SIG-M5 treated with dmso at 0.1 percent for 504 hours (cell line): ENCODE measurements around the gene OSBPL10.
"Not testable (repeated sequence)": the region's sequence is repeated elsewhere in the genome, so short reads cannot be mapped to it uniquely, and the experiment has no call there.

Source experiments
- DNase-seq: peaks from one replicate; lab custom pipeline; 2025; ENCODE audit not compliant: unreplicated experiment; lab: John Stamatoyannopoulos, UW

Gene OSBPL10

DNA sequence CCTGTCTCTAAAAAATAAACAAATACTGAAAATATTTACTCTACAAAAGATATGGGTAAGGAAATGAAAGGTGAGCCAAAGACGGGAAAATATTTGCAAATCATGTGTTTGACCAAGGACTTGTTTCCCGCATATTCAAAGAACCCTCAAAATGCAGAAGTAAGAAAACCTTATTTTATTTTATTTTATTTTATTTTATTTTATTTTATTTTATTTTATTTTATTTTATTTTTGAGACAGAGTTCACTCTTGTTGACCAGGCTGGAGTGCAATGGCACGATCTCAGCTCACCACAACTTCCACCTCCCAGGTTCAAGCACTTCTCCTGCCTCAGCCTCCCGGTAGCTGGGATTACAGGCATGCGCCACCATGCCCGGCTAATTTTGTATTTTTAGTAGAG lies 11.9 kb upstream of the OSBPL10 start:
- not testable (repeated sequence) for DNase-seq

DNA sequence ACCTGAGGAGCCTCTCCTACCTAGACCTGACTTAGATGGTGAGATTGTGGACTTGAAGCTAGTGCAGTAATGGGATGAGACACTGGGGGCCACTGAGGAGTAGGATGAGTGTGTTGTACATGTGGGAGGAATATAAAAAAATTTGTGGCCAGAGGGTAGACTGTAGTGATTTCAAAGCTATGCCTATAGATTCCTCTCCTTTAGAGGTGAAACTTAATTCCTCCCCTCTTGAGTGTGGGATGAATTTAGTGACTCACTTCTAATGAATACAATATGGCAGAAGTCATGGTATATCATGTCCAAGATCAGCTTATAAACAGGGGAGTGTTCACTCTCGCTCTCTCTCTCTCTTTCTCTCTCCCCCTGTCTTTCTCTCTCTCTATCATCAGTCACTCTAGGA lies 7.2 kb upstream of the OSBPL10 start:
- DNase-seq, result no peak

DNA sequence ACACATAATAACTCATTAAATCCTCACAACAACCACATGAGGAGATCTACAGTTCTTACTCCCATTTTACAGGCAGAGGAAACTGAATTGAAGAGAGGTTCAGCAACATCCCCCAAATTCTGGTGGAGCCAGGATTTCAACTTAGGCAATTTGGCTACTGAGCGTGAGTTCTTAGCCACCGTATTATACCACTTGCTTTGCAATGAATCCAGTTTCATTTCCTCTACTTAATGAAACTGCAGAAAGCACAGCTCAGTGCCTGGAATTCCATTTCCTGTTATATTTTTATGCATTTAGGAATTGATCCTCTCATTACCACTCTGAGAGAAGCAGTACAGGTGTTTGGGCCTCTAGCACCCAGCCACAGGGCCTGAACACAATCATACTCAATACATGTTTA lies 4.8 kb upstream of the OSBPL10 start:
- peak; percentile 36 for DNase-seq

DNA sequence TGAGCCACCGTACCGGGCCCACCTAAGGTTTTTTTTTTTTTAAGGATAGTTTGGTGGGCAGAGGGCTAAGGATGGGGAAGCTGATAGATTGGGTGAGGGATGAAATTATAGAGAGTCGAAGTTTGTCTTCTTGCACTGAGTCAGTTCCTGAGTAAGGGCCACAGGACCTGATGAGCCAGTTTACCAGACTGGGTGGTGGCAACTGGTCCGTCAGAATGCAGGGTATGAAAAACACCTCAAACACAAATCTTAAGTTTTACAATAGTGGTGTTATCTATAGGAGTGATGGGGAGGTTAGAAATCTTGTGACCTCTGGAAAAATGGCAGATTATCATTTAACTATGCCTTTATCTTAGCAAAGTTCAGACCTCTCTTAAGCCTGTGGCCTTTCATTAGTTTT lies 3.3 kb upstream of the OSBPL10 start:
- no peak for DNase-seq

DNA sequence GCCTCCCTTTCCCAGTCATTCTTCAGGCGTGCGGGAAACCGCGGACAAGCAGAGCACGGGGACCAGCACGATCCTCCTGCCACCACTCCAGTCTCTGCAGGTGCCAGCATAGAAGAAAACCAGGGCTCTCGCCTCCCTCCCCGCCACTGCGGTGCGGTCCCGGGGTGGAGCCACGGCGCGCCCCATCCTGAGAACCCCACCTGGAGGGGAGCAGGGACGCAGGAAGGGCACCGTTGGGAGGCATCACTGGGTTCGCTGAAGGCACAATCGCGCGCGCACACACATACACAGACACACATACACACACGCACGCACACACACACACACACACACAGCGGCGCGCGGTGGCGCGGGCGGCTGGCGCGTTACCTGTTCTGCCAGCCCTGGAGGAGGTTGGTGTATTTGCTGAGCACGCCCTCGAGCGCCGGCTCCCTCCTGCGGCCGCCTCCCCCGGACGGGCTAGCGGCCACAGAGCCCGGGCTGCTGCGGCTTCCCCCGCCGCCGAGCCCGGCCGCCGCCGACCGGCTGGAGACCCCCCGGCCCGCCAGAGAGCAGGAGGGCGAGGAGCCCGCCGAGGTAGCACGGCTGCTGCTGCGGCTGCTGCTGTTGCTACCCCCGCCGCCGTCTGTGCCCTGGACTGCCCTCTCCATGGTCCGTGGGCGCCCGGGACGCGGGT lies 394 bp downstream of the OSBPL10 start:
- DNase-seq, result no peak

DNA sequence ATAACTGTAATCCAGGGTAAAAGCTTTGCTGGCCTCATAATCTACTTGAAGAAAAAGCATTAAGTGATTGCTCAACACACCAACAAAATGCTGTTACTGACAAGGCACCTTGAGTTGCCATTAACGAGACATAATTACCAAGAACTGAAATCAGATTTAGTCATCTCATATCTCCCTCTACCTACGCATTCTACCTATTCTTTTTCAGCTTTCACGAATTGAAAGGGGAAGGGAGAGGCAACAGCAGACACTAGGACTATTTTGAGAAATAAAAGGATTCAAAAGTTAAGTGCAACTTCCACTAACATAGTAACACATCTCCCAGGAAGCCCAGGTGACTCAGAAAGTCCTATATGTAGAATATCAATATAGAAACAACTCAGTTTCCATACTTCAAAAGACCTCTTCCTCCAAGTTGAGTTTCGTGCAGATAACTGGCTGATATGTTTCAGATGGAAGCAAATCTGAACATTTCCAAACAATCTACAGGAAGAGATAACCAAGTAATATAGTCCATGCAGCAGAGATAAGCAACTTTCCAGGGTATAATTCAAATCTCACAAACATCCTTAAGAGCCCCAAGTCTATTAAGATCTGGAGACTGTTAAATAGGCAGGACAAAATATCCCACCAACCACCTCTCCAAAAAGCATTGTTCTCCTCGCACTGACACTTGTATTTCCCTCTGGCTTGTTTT lies 1.9 kb downstream of the OSBPL10 start:
- no peak for DNase-seq

DNA sequence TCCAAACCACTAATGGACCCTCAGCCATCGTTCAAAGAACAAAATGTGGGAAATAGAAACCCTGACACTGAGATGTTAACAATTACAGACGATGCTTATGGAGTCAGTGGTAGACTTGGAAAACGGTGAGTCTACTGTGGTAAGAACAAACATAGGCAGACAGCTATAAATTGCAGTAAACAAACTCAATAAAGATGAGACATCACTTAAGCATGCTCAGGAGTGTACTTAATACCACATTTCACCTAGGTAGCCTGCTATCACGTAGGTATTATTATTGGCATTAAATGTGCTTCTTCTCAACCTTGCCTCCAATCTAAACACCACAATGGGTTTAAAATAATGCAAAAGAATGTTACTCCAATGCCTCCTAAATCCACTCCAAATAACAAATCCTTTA lies 2.5 kb downstream of the OSBPL10 start:
- DNase-seq, result no peak

DNA sequence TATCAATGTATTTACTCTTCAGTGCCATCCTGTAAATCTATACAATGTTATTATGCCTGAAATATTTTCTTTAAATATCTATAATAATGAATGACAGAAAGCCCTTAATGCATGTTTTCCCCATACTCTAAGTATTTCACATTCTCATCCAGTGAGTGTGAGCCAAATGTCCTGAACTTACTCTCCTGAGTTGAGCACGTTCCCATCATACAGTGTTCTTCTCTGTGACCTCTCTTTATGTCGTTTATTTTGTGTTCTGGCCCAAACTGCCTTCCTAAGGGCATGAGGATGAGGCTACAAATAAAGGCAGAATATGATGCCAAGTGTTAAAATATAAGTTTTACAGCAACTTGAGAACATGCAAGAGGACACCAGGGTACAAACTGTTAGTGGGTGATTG lies 3.3 kb downstream of the OSBPL10 start:
- no peak for DNase-seq

DNA sequence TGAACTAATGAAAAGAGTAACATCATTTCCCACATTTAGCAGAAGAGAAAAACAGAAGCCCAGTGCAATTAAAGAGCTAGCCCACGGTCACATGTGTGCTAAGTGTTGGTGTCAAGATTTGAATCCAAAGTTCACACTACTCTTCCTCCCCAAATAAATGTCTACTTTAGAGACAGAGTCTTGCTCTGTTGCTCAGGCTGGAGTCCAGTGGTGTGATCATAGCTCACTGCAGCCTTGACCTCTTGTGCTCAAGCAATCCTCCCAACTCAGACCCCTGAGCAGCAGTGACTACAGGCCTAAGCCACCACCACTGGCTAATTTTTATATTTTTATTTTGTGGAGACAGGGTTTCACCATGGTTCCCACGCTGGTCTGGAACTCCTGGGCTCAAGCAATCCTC lies 4.8 kb downstream of the OSBPL10 start:
- no peak for DNase-seq

DNA sequence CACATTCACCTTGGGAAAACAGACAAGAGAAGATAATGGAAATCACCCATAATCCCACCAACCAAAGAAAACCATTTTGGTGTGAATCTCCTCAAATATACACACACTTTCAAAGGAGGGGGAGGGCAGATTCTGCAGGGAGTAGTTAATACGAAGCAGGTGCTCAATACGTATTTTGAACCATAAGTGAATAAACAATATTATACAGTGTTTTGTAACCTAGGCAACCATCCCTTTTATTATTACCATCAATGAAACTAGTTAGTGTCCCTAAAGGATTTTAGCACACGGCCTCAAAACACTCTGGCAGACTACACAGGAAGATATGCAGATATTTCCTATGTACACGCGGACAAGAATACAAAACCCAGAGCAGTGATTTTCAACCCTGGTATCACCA lies 6.1 kb downstream of the OSBPL10 start:
- no peak for DNase-seq

DNA sequence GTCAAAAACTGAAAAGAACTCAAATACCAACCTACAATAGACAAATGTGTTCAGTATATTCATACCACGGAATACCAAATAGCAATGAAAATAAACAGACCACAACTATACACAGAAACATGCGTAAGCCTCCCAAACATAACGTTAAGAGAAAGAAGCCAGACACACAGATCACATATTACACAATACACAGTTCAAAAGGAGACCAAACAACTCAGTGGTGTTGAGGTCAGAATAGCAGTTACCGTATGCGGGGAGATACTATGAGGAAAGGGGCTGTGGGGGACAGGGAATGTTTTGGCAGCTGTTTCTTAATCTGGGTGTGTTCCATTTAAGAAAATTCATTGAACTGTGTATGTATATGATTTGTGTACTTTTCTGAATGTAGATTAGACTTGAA lies 6.6 kb downstream of the OSBPL10 start:
- DNase-seq, result no peak

DNA sequence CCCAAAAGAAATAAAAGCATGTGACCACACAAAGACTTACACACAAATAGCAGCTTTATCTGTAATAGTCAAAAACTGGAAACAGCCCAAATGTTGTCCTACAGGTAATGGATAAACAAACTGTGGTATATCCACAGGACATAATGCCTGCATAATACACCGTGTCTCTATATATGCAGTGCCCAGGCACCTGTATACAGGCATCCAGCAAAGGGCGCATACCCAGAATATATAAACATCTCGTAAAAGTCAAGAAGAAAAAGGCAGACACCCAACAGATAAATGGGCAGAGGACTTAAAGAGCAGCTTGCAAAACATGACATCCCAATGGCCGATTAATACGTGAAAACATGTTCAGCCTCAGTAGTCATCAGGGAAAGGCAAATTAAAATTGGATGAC lies 7.2 kb downstream of the OSBPL10 start:
- DNase-seq, result no peak

DNA sequence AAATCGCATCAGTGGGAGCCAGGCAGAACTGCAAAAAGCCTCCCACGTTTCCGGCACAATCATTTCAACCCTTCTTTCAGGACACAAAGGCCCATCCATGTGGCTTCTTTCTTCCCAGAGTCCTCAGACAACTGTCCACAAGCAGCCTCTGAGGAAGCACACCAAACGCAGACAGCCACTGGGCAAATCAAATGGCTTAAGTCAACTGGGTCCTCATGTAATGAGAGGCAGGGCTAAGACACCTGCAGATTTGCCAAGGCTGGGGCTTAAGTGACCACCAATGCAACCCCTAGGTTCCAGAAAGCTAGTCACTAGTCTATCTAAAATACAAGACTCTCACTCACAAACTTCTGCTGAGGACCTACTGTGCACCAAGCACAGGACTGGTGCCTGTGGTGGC lies 8.0 kb downstream of the OSBPL10 start:
- no peak for DNase-seq

DNA sequence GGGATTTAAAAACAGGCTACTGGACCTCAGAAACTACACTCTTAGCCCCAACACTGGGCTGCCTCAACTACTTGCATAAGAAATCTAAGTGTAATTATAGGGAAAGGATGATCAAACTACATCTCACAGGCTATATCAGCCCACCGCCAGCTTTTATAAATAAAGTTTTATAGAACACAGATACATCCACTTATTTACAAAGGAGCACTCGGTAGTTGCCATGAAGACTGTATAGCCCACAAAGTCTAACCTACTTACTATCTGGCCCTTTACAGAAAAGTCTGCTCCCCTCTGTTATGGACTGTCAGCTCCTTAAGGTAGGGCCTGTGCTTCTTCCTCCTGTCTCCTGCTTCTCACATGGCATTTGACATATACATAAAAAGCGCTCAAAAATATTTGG lies 9.5 kb downstream of the OSBPL10 start:
- no peak for DNase-seq

DNA sequence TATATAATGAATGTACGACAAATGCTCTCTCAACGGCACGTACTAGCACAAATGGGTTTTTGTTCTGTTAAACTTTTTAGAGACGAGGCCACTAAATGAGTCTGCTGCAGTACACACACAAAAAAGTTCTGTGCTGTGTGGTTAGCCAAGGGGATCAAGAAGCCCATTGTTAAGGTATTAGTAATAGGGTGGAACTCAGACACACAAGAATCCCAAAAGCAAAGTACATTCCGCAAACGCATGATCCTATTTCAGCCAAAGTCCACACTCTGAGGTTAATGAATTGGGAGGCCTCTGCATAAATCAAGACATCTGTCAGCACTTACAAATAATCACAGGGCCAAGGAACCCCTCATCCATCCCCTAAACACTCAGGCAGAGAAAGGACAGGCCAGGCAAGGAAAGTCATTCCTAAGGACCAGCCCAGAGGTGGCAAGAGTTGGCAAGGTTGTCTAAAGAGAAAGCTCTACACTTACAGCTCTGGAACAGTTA lies 12.1 kb downstream of the OSBPL10 start:
- DNase-seq, result no peak

DNA sequence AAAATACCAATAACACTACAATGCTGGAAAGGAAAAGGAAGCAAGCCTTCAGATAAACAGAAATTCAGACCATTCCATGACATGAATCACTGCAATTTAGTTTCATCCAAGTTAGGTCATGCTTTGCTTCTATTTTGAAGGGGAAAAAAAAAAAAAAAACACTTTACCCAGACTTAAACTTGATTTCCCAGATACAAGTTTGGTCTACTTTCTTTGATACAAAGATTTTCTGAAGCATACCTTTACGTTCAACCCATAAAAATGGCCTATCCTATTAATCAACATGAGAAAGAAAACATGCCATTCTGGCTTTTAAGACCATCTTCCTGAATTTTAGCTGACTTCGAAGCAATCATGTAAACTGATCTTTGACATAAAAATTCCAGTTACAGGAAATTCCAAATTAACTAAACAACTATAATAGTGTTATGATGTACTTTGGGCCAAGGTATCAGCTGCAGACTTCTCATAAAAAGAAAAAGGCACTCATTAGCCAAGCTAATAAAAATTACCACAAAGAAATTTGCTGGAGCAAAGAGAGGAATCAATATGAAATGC lies 12.6 kb downstream of the OSBPL10 start:
- DNase-seq, result no peak

DNA sequence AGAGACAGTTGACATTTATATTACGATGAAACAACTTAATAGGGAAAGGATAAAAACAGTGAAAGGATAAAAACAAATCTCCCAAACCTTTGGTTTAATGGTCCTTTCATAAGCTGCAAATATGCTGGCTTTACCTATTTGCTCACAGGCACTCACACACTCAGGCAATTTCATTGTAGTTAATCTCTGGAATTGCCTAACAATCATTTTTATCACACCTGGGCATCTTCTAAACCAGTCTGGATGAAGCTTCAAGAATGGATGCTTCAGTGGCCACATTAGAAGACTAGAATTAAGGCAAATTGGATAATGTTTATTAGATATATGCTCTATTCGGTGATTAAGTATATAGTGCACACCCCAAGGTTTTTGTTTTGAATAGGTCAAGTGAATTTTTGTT lies 13.5 kb downstream of the OSBPL10 start:
- no peak for DNase-seq

DNA sequence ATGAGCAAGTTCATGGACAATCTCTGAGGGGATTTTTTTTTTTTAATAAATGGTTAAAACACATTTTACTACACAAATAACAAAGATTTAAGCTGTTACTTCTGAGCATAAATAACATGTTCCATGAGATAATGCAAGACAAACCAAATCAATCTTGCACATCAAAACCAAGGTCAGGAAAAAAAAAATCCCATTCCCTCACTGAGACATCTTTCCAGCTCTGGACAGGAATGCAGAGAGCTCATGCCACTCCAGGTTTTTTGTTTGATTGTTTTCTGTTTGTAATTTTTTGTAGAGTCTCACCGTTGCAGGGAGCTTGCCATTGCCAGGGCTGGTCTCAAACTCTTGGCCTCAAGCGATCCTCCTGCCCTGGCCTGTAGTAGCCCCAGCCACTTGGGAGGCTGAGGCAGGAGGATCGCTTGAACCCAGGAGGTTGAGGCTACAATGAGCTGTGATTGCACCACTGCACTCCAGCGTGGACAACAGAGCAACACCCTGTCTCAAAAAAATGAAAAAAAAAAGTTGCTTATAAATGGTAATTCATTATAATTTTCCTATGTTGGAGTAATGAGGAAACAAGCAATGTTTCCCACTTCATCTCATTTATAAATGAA lies 14.0 kb downstream of the OSBPL10 start:
- no peak for DNase-seq

DNA sequence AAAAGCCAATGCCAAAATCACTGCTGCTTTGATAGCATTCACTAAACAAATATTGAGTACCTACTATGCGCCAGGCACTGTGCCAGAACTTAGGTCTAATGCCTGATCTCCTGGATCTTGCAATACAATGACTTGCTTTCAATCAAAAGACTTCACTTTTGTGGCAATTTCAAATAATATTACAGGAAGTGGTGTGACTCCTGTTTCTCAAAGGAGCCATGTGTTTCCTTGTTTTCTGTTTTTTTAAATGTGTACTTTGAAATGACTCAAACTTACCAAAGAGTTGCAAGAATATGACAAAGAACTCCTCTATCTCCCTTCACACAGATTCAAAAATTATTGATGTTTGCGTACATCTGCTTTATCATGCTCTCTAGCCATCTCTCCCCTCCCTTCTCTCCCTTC lies 18.3 kb downstream of the OSBPL10 start:
- no peak for DNase-seq

DNA sequence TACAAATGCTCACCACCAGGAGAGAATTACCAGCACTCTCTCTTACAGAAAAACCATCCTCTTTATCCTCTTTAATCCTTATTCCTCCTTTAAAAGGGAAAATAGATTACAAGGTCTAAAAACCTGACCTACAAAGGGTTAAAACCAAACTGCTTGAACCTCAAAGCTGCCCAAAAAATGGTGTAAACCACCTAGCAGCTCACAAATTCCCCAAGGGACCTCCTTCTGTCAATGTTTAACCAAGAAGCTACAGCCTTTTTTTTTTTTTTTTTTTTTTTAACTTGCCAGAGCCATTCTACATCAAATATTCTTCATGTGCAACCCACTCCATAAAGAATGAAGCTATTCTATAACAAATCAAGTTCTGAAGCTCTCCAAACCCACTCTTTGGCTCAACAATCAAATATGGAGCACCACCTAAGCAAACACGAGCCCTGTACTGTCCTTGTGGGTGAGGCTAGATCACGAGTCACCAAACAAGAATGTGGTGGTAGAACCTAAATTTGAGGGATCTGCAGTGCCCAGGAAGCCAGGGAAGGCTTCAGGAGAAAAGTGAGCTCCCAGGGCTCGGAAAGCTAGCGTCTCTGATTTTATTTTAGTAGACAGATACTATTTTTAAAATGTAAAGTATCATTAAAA lies 20.1 kb downstream of the OSBPL10 start:
- no peak for DNase-seq

DNA sequence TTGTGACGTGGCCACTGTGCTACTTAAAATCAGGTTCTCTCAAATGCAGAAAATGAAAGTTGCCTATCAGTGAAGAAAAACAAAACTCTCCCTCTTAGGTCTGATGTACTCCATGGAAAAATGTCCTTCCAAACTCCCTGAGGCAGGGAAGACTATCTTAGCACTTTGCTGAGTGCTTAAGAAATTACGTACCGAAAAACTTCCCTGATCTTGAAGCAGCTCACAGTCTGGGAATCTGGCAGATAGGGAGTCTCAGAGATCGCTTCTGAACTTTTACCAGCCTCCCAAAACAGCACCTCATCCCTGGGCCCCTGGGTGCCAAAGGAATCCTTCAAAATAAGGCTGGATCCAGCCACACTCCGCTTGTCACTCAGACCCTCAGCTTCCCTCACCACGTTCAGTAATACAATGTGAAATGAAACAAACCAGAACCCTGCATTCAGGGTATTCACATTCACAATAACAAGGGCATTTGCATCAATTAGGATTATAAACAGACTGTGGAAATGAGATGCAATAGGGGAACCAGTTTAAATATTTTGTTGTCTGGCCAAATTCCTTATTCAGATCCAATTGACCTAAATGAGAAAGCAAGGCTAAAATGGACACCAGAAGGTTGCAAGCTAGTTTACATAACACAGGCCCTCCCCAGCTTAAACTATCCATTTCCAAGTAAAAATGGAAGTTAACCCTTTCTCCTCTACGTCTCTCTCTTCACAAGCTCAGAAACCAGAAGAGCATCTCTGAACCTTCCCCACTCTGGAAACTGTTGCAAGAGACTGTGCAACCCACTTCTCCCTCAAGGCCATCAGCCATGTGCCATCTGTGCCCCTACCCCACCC lies 20.9 kb downstream of the OSBPL10 start:
- DNase-seq, result no peak
